HL-60 (cell line): ENCODE data around the gene PGAP6.

ENCODE experiments used
- DNase-seq, 2 experiments: peaks; one replicate each; pipeline ENCODE4 v3.0.0-alpha.2; 2010 to 2020; ENCODE audit warnings: low read depth in 1 of 2, low spot score in 1 of 2
- H3K27ac ChIP-seq: fragments of 250-450 bp; sonication (Bioruptor Pico); replicated peaks from 2 replicates; pipeline ENCODE4 v1.5.1; 2020; ENCODE audit warnings: mild to moderate bottlenecking, moderate library complexity
- H3K27me3 ChIP-seq: fragments of 250-450 bp; sonication (Bioruptor Pico); 2 replicates; pipeline ENCODE4 v1.5.1; 2021; ENCODE audit warnings: mild to moderate bottlenecking, moderate library complexity; ENCODE audit not compliant: insufficient read depth, poor library complexity, severe bottlenecking
- H3K4me3 ChIP-seq: replicated peaks from 2 replicates; pipeline ENCODE4 v1.5.1; 2011; ENCODE audit warnings: mild to moderate bottlenecking, control low read depth, low read length; ENCODE audit not compliant: insufficient read depth
- CTCF ChIP-seq: IDR thresholded peaks from one replicate; pipeline ENCODE4 v1.5.1; 2011; ENCODE audit warnings: low read length, control low read depth, inconsistent platforms; ENCODE audit not compliant: insufficient read depth
- GABPA ChIP-seq: IDR thresholded peaks from 2 replicates; pipeline ENCODE4 v1.6.1; 2012; ENCODE audit warnings: low read depth
- POLR2AphosphoS5 ChIP-seq: IDR thresholded peaks from 2 replicates; pipeline ENCODE4 v1.6.1; 2012; ENCODE audit warnings: low read depth
- REST ChIP-seq: IDR thresholded peaks from 2 replicates; pipeline ENCODE4 v1.6.1; 2012; ENCODE audit warnings: low read depth; ENCODE audit not compliant: insufficient replicate concordance
- SPI1 ChIP-seq: IDR thresholded peaks from 2 replicates; pipeline ENCODE4 v1.6.1; 2012; ENCODE audit warnings: low read depth, mild to moderate bottlenecking, borderline replicate concordance
- long read RNA-seq: library from polyadenylated mRNA; unstranded; transcript quantifications from one replicate; pipeline ENCODE4 v2.0.0, GENCODE V29; 2020

PGAP6 gene
- long read RNA-seq, partial matches to known transcripts, result 18 of 26 reads
- long read RNA-seq, other reads (novel, unspliced or antisense), result 8 of 26 reads

GRCh38 chr16:381789-382717, at the start of gene PGAP6:
PGAP6 (minus strand) TSS chr16:381978; CDS start chr16:381821, 157 bp downstream.
- Histone ChIP-seq H3K27ac (peak within 1 kb of the TSS; percentile 66), H3K27me3 (no peaks in the 10 kb centered on the region), H3K4me3 (peak within 1 kb of the TSS; percentile 86)
- TF ChIP-seq REST, result no peak
- no peak for TF ChIP-seq GABPA
- TF ChIP-seq CTCF, result no peak
- no peak for TF ChIP-seq SPI1
- TF ChIP-seq POLR2AphosphoS5, result 0 out of 2 replicates have a peak, but pooled peaks have one; percentile 19
- DNase-seq, result peak in 1 of 2 experiments; percentile 45

- no peak overlapping the region for H3K27ac ChIP-seq
- H3K4me3 ChIP-seq, result no peak overlapping the region
- TF ChIP-seq GABPA (no peak), SPI1 (no peak), REST (no peak)
- DNase-seq, result no peak
- H3K27me3 ChIP-seq, result peaks cover 7% of the 10 kb centered on the region
These were observed 49.1 kb upstream of the PGAP6 start for GRCh38 chr16:430904-431303.

GRCh38 chr16:427250-427649, 45.5 kb upstream of the PGAP6 start:
- H3K27ac ChIP-seq, result no peak overlapping the region
- TF ChIP-seq SPI1 (no peak), POLR2AphosphoS5 (no peak), REST (no peak), CTCF (no peak), GABPA (no peak)
- peaks cover 11% of the 10 kb centered on the region for H3K27me3 ChIP-seq
- DNase-seq, result no peak
- H3K4me3 ChIP-seq, result no peak overlapping the region
